Mesodermal cell (in vitro differentiated cells): ENCODE measurements around the gene HOATZ.

Experiments used
- H3K27ac ChIP-seq: 2 replicates; pipeline ENCODE4 v1.7.0; 2013; ENCODE audit warnings: mild to moderate bottlenecking, low read depth, low read length, moderate library complexity; ENCODE audit not compliant: severe bottlenecking
- H3K36me3 ChIP-seq: 2 replicates; pipeline ENCODE4 v1.7.1; 2013; ENCODE audit warnings: mild to moderate bottlenecking, low read length, moderate library complexity; ENCODE audit not compliant: control insufficient read depth, insufficient read depth
- H3K4me1 ChIP-seq: one replicate; pipeline ENCODE4 v1.7.1; 2013; ENCODE audit warnings: mild to moderate bottlenecking, low read length; ENCODE audit not compliant: insufficient read depth, control insufficient read depth, poor library complexity, severe bottlenecking
- H3K4me3 ChIP-seq: 2 replicates; pipeline ENCODE4 v1.7.0; 2013; ENCODE audit warnings: low read length, control low read depth, mild to moderate bottlenecking; ENCODE audit not compliant: insufficient read depth, poor library complexity, severe bottlenecking; ENCODE audit errors: extremely low read depth
- H3K9me3 ChIP-seq: 2 replicates; pipeline ENCODE4 v1.7.1; 2013; ENCODE audit warnings: mild to moderate bottlenecking, low read length, moderate library complexity; ENCODE audit not compliant: control insufficient read depth
- WGBS, 2 experiments: methylation state at CpG; one replicate each; pipeline ENCODE4 v1.1.5; 2013; ENCODE audit warnings: missing lambda C conversion rate in 2 of 2; ENCODE audit not compliant: insufficient coverage in 2 of 2; 5-methylcytosine and 5-hydroxymethylcytosine counted together

Gene HOATZ

DNA sequence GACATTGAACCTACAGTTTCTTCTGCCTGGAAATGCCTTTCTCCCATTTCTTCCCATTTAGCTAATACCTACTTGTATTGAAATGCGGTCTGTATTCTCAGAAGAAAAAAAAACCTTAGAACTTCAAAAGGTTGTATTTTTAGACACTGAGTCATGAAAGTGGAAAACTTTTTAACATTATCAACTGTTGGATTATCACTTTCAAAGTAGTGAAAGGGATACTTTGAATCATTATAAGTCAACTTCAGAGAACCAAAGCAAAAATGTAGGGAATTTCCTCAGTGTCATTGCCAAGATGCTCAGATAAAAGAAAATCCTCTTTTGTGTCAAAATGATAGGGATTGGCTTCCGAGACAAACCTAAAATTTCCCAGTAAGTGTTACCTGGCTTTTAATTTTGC is 6.6 kb downstream of the HOATZ start:
- Histone ChIP-seq H3K4me3 (no peak overlapping the region), H3K4me1 (peaks cover 24% of the 10 kb centered on the region), H3K36me3 (no peaks in the 10 kb centered on the region), H3K27ac (peak overlapping the region; percentile 51), H3K9me3 (no peaks in the 10 kb centered on the region)
- WGBS, 2 experiments: no CpG with 5 or more reads among the region's 2 CpGs

- Histone ChIP-seq H3K9me3 (no peaks in the 10 kb centered on the region), H3K4me3 (no peak overlapping the region), H3K4me1 (peaks cover 27% of the 10 kb centered on the region), H3K27ac (no peak overlapping the region), H3K36me3 (no peaks in the 10 kb centered on the region)
- WGBS, 2 experiments: 100% methylated on average over 2 of the region's 5 CpGs
Observed at GRCh38 chr11:111522426-111522825, 7.8 kb downstream of the HOATZ start.

GRCh38 chr11:111523343-111523742 is 8.8 kb downstream of the HOATZ start:
- H3K4me3 ChIP-seq: no peak overlapping the region
- H3K4me1 ChIP-seq: peaks cover 27% of the 10 kb centered on the region
- H3K36me3 ChIP-seq: no peaks in the 10 kb centered on the region
- 100% methylated on average over 1 of the region's 2 CpGs for whole genome bisulfite sequencing, 2 experiments
- H3K27ac ChIP-seq: no peak overlapping the region
- H3K9me3 ChIP-seq: no peaks in the 10 kb centered on the region

GRCh38 chr11:111524056-111524455 is 9.5 kb downstream of the HOATZ start:
- 100% methylated on average over 1 of the region's 1 CpG; no CpG with 5 or more reads in 1 of the 2 experiments for WGBS, 2 experiments
- Histone ChIP-seq H3K36me3 (no peaks in the 10 kb centered on the region), H3K9me3 (no peaks in the 10 kb centered on the region)

GRCh38 chr11:111525456-111525855 is 10.9 kb downstream of the HOATZ start:
- WGBS, 2 experiments: 80 to 100% methylated on average over 1 of the region's 1 CpG
- Histone ChIP-seq H3K27ac (no peak overlapping the region), H3K4me3 (no peak overlapping the region), H3K36me3 (no peaks in the 10 kb centered on the region), H3K4me1 (peaks cover 28% of the 10 kb centered on the region), H3K9me3 (no peaks in the 10 kb centered on the region)

More at GRCh38 chr11:111524056-111524455, 9.5 kb downstream of the HOATZ start:
- H3K4me1 ChIP-seq: peaks cover 30% of the 10 kb centered on the region
- H3K27ac ChIP-seq: no peak overlapping the region
- no peak overlapping the region for H3K4me3 ChIP-seq

DNA sequence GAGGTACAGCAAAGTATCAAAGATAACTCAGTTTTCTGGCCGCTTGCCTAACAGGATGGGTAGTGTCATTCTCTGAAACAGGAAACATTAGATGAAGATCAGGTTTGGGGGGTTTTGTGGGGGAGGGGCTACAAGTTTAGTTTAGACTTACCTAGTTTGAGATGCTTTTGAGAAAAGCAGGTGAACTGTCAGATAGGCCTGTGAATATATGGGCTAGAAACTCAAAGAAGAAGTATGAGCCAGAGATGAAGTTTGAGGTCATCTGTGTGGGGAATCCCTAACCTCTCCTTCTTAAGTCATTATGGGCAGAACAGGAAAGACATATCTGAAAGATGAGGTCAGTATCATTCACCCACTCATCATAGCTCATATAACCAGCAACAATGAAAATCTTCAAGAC is 11.9 kb downstream of the HOATZ start:
- no peaks in the 10 kb centered on the region for H3K36me3 ChIP-seq
- 100% methylated on average over 1 of the region's 1 CpG; no CpG with 5 or more reads in 1 of the 2 experiments for WGBS, 2 experiments

DNA sequence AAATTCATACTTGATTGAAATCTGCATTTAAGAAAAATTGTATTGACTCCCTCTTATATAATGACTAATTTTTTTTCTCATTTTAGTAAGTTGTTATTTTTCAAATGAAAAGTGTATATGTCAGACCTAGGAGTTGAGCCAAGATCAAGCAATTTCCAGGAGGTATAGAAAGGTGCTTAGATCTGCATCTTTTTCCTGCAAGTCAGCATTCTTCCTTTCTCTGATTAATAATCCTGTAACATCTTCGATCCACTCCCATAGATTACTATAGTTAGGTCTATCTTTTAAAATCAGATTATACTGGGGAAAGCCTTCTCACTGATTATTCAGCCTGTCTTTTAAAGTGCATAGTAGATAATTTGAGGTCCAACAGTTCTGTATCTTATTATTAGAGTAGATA is 12.7 kb downstream of the HOATZ start:
- Histone ChIP-seq H3K36me3 (no peaks in the 10 kb centered on the region), H3K9me3 (no peaks in the 10 kb centered on the region), H3K27ac (no peak overlapping the region), H3K4me1 (peaks cover 26% of the 10 kb centered on the region), H3K4me3 (no peak overlapping the region)
- WGBS, 2 experiments: no CpG with 5 or more reads among the region's 1 CpG

More for the DNA sequence above, 11.9 kb downstream of the HOATZ start:
- peaks cover 23% of the 10 kb centered on the region for H3K4me1 ChIP-seq
- no peaks in the 10 kb centered on the region for H3K9me3 ChIP-seq
- no peak overlapping the region for H3K4me3 ChIP-seq
- no peak overlapping the region for H3K27ac ChIP-seq

DNA sequence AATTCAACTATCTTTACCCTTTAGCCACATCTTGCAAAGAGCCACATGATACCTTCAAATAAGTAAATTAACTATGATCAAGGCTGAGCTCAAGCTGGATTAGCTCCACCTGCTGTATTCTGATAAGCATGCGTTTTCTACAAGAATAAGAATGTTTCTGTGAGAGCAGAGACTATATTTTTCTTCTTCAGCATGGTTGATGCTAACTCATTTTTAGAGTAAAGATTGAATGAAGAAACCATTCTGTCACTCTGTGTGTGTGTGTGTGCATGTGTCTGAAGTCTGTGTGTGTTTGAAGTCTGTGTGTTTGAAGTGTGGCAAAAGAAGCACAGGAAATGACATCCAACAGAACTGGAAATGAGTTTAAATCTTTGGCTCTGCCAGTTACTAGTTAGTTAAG is 14.0 kb downstream of the HOATZ start:
- Histone ChIP-seq H3K4me1 (peaks cover 26% of the 10 kb centered on the region), H3K9me3 (no peaks in the 10 kb centered on the region), H3K4me3 (no peak overlapping the region), H3K36me3 (no peaks in the 10 kb centered on the region), H3K27ac (no peak overlapping the region)
- WGBS, 2 experiments: 86% methylated on average over 1 of the region's 1 CpG; no CpG with 5 or more reads in 1 of the 2 experiments

DNA sequence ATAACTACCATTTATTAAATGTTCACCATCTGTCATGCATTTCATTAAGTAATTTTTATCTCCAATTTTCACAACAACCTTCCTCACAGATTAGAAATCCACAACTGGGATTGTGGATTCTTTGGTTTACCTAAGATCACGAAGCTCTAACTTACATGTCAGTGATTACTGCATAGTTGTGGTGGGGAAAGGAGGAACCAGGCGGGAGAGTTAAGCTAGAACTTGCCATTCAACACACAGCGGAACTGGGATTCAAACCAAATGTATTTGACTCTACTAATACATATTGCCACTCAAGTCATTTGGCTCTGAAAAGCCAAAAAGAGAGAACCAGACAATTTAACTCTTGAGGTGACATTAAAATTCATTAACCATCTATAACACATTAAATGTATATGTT is 15.5 kb downstream of the HOATZ start:
- H3K9me3 ChIP-seq: no peaks in the 10 kb centered on the region
- H3K36me3 ChIP-seq: no peaks in the 10 kb centered on the region
- WGBS, 2 experiments: no CpG with 5 or more reads among the region's 3 CpGs
- H3K4me1 ChIP-seq: peaks cover 22% of the 10 kb centered on the region
- no peak overlapping the region for H3K4me3 ChIP-seq
- peak overlapping the region; percentile 16 for H3K27ac ChIP-seq

- Histone ChIP-seq H3K36me3 (no peaks in the 10 kb centered on the region), H3K4me1 (peaks cover 20% of the 10 kb centered on the region), H3K9me3 (no peaks in the 10 kb centered on the region), H3K27ac (no peak overlapping the region), H3K4me3 (no peak overlapping the region)
Observed at GRCh38 chr11:111531136-111531535, 16.6 kb downstream of the HOATZ start.

DNA sequence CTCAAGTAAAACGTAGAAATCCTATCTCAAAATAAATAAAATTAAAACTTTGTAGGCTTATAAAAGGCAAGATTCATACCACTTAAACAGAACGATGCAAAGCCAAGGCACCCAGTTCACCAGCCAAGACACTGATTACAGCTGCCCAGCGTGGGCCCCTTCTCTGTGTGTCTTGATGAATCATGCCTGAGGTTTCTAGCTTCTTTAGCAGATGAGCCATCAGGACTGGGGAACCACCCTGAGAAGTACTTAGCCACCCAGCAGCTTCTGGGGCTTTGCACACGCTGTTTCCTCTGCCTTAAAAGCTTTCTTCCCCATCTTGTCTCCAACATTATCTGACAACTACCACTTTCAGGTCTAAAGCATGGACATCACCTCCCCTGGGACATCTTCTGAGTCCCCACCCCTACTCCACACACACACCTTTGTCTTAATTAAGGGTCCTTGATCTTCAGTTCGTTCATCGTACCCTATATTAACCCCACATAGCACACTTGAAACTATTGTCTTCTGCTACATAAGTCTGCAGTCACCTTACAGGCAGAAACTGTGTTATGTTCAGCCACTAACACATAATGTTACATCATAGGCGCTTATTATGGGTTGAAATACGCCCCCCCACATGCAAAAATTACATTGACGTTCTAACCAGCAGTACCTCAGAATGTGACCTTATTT is 17.2 kb downstream of the HOATZ start:
- H3K9me3 ChIP-seq: no peaks in the 10 kb centered on the region
- H3K4me3 ChIP-seq: no peak overlapping the region
- 85 to 90% methylated on average over 5 to 8 of the region's 9 CpGs for WGBS, 2 experiments
- H3K36me3 ChIP-seq: no peaks in the 10 kb centered on the region
- no peak overlapping the region for H3K27ac ChIP-seq
- peaks cover 18% of the 10 kb centered on the region for H3K4me1 ChIP-seq
